Neural cell (in vitro differentiated cells): ENCODE measurements around the gene SELENON. TPM values are rescaled to one million over a fixed set of nuclear protein-coding genes. Genes with fewer than 3 reads are reported as not detected.
A peak's percentile ranks its signal among the peaks of the same experiment; 100 is the strongest.

Experiments used
- H2AFZ ChIP-seq: fragments of 200-600, 300-800 bp; sonication (generic), shearing (Covaris generic); 2 replicates; pipeline ENCODE4 v1.6.0; 2014; ENCODE audit warnings: low read depth, mild to moderate bottlenecking, antibody characterized with exemption, low read length, moderate library complexity
- H3F3A ChIP-seq: fragments of 200-600 bp; shearing (Covaris generic); 2 replicates; pipeline ENCODE4 v1.6.1; 2016; ENCODE audit warnings: mild to moderate bottlenecking, moderate library complexity, mixed read lengths, antibody characterized with exemption, low read length; ENCODE audit not compliant: insufficient read depth, poor library complexity, severe bottlenecking
- H3K27ac ChIP-seq: fragments of 200-600, 300-800 bp; sonication (generic), shearing (Covaris generic); 2 replicates; pipeline ENCODE4 v1.5.1; 2014; ENCODE audit warnings: mild to moderate bottlenecking, low read length, moderate library complexity
- H3K27me3 ChIP-seq: fragments of 300-800, 200-600 bp; sonication (generic), shearing (Covaris generic); 2 replicates; pipeline ENCODE4 v1.6.0; 2014; ENCODE audit warnings: mild to moderate bottlenecking, low read depth, low read length, moderate library complexity; ENCODE audit not compliant: insufficient read depth
- H3K36me3 ChIP-seq: fragments of 300-800, 200-600 bp; sonication (generic), shearing (Covaris generic); 2 replicates; pipeline ENCODE4 v1.5.1; 2014; ENCODE audit warnings: mild to moderate bottlenecking, antibody characterized with exemption, low read length, moderate library complexity; ENCODE audit not compliant: insufficient read depth
- H3K4me2 ChIP-seq: fragments of 300-800, 200-600 bp; sonication (generic), shearing (Covaris generic); 2 replicates; pipeline ENCODE4 v1.6.0; 2014; ENCODE audit warnings: mild to moderate bottlenecking, low read length
- H3K4me3 ChIP-seq: fragments of 300-800, 200-600 bp; sonication (generic), shearing (Covaris generic); 2 replicates; pipeline ENCODE4 v1.5.1; 2014; ENCODE audit warnings: mild to moderate bottlenecking, low read length, moderate library complexity
- H3K79me2 ChIP-seq: fragments of 200-600 bp; shearing (Covaris generic); replicated peaks from 2 replicates; pipeline ENCODE4 v1.6.0; 2014; ENCODE audit warnings: mild to moderate bottlenecking, low read length, moderate library complexity; ENCODE audit not compliant: insufficient read depth
- H3K9ac ChIP-seq: fragments of 300-800, 200-600 bp; sonication (generic), shearing (Covaris generic); 2 replicates; pipeline ENCODE4 v1.6.1; 2016; ENCODE audit warnings: mild to moderate bottlenecking, low read length, mixed read lengths
- H3K9me2 ChIP-seq: fragments of 200-600 bp; shearing (Covaris generic); 2 replicates; pipeline ENCODE4 v1.6.1; 2016; ENCODE audit warnings: mild to moderate bottlenecking, low read length, mixed read lengths; ENCODE audit not compliant: insufficient read depth
- H3K9me3 ChIP-seq: fragments of 200-600, 300-800 bp; sonication (generic), shearing (Covaris generic); 2 replicates; pipeline ENCODE4 v1.6.1; 2016; ENCODE audit warnings: mild to moderate bottlenecking, mixed run types, low read length, moderate library complexity, mixed read lengths
- H4K20me1 ChIP-seq: fragments of 200-600 bp; shearing (Covaris generic); 2 replicates; pipeline ENCODE4 v1.6.1; 2016; ENCODE audit warnings: mild to moderate bottlenecking, mixed run types; ENCODE audit not compliant: insufficient read depth
- CTCF ChIP-seq: fragments of 450-650 bp; IDR thresholded peaks from 2 replicates; pipeline ENCODE4 v1.5.1; 2014; ENCODE audit warnings: antibody characterized with exemption, mild to moderate bottlenecking, moderate library complexity; ENCODE audit not compliant: poor library complexity, severe bottlenecking
- POLR2AphosphoS5 ChIP-seq: IDR thresholded peaks from 2 replicates; pipeline ENCODE4 v1.6.1; 2012
- RAD21 ChIP-seq: fragments of 450-650 bp; conservative IDR thresholded peaks from 2 replicates; pipeline ENCODE4 v1.6.1; 2014; ENCODE audit warnings: antibody characterized with exemption, mild to moderate bottlenecking, moderate library complexity
- REST ChIP-seq: IDR thresholded peaks from 2 replicates; pipeline ENCODE4 v1.6.1; 2012; ENCODE audit warnings: borderline replicate concordance
- SMC3 ChIP-seq: fragments of 450-650 bp; conservative IDR thresholded peaks from 2 replicates; pipeline ENCODE4 v1.6.1; 2014; ENCODE audit warnings: antibody characterized with exemption, mild to moderate bottlenecking, moderate library complexity; ENCODE audit not compliant: poor library complexity
- polyA plus RNA-seq: library from polyadenylated mRNA; depleted of rRNA; stranded (reverse); fragments of >200 nt; gene quantifications from 2 replicates; pipeline ENCODE4 v1.2.3, GENCODE V29; 2014

The SELENON gene
- polyA plus RNA-seq, 1 donor from 2014 or later, result 6.5 TPM

- H3K27me3 ChIP-seq, result no peaks in the 10 kb centered on the region
- peak overlapping the region; percentile 48 for H2AFZ ChIP-seq
- no peaks in the 10 kb centered on the region for H4K20me1 ChIP-seq
- H3K4me3 ChIP-seq, result peak overlapping the region; percentile 89
- H3K79me2 ChIP-seq, result peaks cover 21% of the 10 kb centered on the region
- no peaks in the 10 kb centered on the region for H3F3A ChIP-seq
- no peaks in the 10 kb centered on the region for H3K36me3 ChIP-seq
- peak overlapping the region; percentile 86 for H3K27ac ChIP-seq
- peak overlapping the region; percentile 81 for H3K9ac ChIP-seq
- H3K4me2 ChIP-seq, result peak overlapping the region; percentile 96
- TF ChIP-seq REST (no peak), CTCF (no peak), RAD21 (peak; percentile 23), POLR2AphosphoS5 (peak; percentile 45), SMC3 (peak; percentile 20)
- no peaks in the 10 kb centered on the region for H3K9me3 ChIP-seq
- H3K9me2 ChIP-seq, result no peaks in the 10 kb centered on the region
These were observed 20.5 kb downstream of the SELENON start for GRCh38 chr1:25820247-25821111.

GRCh38 chr1:25821112-25821476 is 21.1 kb downstream of the SELENON start:
- no peak for TF ChIP-seq REST
- no peaks in the 10 kb centered on the region for H3K9me2 ChIP-seq
- H3K27me3 ChIP-seq, result no peaks in the 10 kb centered on the region
- H4K20me1 ChIP-seq, result no peaks in the 10 kb centered on the region
- no peaks in the 10 kb centered on the region for H3K9me3 ChIP-seq
- H3K79me2 ChIP-seq, result peaks cover 21% of the 10 kb centered on the region
- H3K9ac ChIP-seq, result peak overlapping the region; percentile 81
- H3K4me3 ChIP-seq, result peak overlapping the region; percentile 89
- no peaks in the 10 kb centered on the region for H3F3A ChIP-seq
- H3K4me2 ChIP-seq, result peak overlapping the region; percentile 96
- peak overlapping the region; percentile 86 for H3K27ac ChIP-seq
- H2AFZ ChIP-seq, result no peak overlapping the region
- no peaks in the 10 kb centered on the region for H3K36me3 ChIP-seq
